ENCODE data around the gene CBX6.
"Not testable (repeated sequence)": the region's sequence is repeated elsewhere in the genome, so short reads cannot be mapped to it uniquely, and the experiment has no call there.

CBX6 gene
- 118 reads per million, percentile 85 among the genes with 10 or more reads in this experiment for total RNA-seq

GRCh38 chr22:38872172-38872830 lies at the start of gene CBX6:
CBX6 (minus strand) TSS chr22:38872216; CDS start chr22:38872190, 26 bp downstream.
- DNase-seq: peak; percentile 93

GRCh38 chr22:38921806-38922205 lies 49.8 kb upstream of the CBX6 start:
- no peak for DNase-seq

GRCh38 chr22:38921120-38921519 lies 49.1 kb upstream of the CBX6 start:
- no peak for DNase-seq

- DNase-seq: no peak
These were observed 47.7 kb upstream of the CBX6 start for GRCh38 chr22:38919631-38920190.

- DNase-seq: no peak
These were observed 39.4 kb upstream of the CBX6 start for GRCh38 chr22:38911434-38911833.

GRCh38 chr22:38907767-38908166 lies 35.8 kb upstream of the CBX6 start:
- no peak for DNase-seq

- no peak for DNase-seq
These were observed 34.0 kb upstream of the CBX6 start for GRCh38 chr22:38906052-38906451.

GRCh38 chr22:38904052-38904617 lies 32.1 kb upstream of the CBX6 start:
- DNase-seq: not testable (repeated sequence)

GRCh38 chr22:38901111-38901641 lies 29.2 kb upstream of the CBX6 start:
- no peak for DNase-seq

GRCh38 chr22:38900677-38901076 lies 28.7 kb upstream of the CBX6 start:
- no peak for DNase-seq

- no peak for DNase-seq
These were observed 19.2 kb upstream of the CBX6 start for GRCh38 chr22:38891256-38891655.

GRCh38 chr22:38890377-38890776 lies 18.4 kb upstream of the CBX6 start:
- no peak for DNase-seq

GRCh38 chr22:38886333-38886732 lies 14.3 kb upstream of the CBX6 start:
- DNase-seq: no peak

- DNase-seq: no peak
These were observed 11.1 kb upstream of the CBX6 start for GRCh38 chr22:38882972-38883622.

GRCh38 chr22:38881997-38882879 lies 10.2 kb upstream of the CBX6 start:
- DNase-seq: no peak

- DNase-seq: no peak
These were observed 9.5 kb upstream of the CBX6 start for GRCh38 chr22:38881464-38881871.

GRCh38 chr22:38879961-38880360 lies 7.9 kb upstream of the CBX6 start:
- DNase-seq: no peak

- DNase-seq: no peak
These were observed 7.2 kb upstream of the CBX6 start for GRCh38 chr22:38879108-38879729.

GRCh38 chr22:38878001-38878400 lies 6.0 kb upstream of the CBX6 start:
- DNase-seq: no peak

- DNase-seq: no peak
These were observed 2.7 kb upstream of the CBX6 start for GRCh38 chr22:38874529-38875222.

Measured in effector CD4-positive, alpha-beta T cell (primary cell).